K562 (cell line): ENCODE results near the gene NYAP2. TPM values are rescaled to one million over a fixed set of nuclear protein-coding genes. Genes with fewer than 3 reads are reported as not detected.

ENCODE experiments used
- HSF4 ChIP-seq: fragments of 250-450 bp; sonication (Bioruptor Pico); IDR thresholded peaks from 2 replicates; pipeline ENCODE4 v2.1.2; 2022; ENCODE audit warnings: mild to moderate bottlenecking, moderate library complexity, borderline replicate concordance
- KAT8 ChIP-seq: fragments of 450-650 bp; IDR thresholded peaks from 2 replicates; pipeline ENCODE4 v1.6.1; 2016; ENCODE audit warnings: low read depth, mild to moderate bottlenecking
- KHSRP ChIP-seq: fragments of 450-650 bp; IDR thresholded peaks from 2 replicates; pipeline ENCODE4 v1.6.1; 2017
- POLR3G ChIP-seq: IDR thresholded peaks from 2 replicates; pipeline ENCODE4 v1.6.1; 2011; ENCODE audit not compliant: insufficient read length, insufficient replicate concordance; ENCODE audit errors: extremely low read depth
- RBM25 ChIP-seq: fragments of 200-400 bp; formaldehyde crosslinking; IDR thresholded peaks from 2 replicates; pipeline ENCODE4 v1.6.1; 2018; ENCODE audit warnings: low read length, low read depth, moderate library complexity; ENCODE audit not compliant: severe bottlenecking
- RCOR1 ChIP-seq, 2 experiments: IDR thresholded peaks; 2 replicates each; pipeline ENCODE4 v1.6.1; 2012; ENCODE audit warnings: low read depth in 2 of 2, low read length in 2 of 2, borderline replicate concordance in 1 of 2, improper control_type of control experiment in 1 of 2
- TEAD1 ChIP-seq, 2 experiments: fragments of 450-650 bp in 1 of 2; sonication (generic) in 1 of 2; formaldehyde crosslinking; IDR thresholded peaks; 2 replicates each; pipeline versions ENCODE4 v1.4.0 to v1.8.0; 2020 to 2022; ENCODE audit warnings: mild to moderate bottlenecking in 2 of 2, missing genetic modification reagents in 1 of 2
- polyA plus RNA-seq, 8 experiments: library from polyadenylated mRNA; depleted of rRNA in 4 of 8; stranded (reverse) in 5 of 8; unstranded in 3 of 8; fragments of >200 nt; fragmentation: Nextera tagmentation in 2 of 8; fragmentation: Illumina TruSeq in 1 of 8; extraction: Ambion mirVana in 2 of 8; extraction: Trizol in 1 of 8; gene quantifications; 2 replicates each; pipeline versions ENCODE4 v1.2.1 to v1.2.3, GENCODE V29; 2011 to 2014; ENCODE audit warnings: inconsistent platforms in 1 of 8, missing spikeins in 1 of 8
- total RNA-seq, 7 experiments: library from RNA; depleted of rRNA in 6 of 7; stranded (reverse); fragments of >200 nt in 6 of 7; fragmentation: Illumina TruSeq in 2 of 7; extraction: Trizol in 2 of 7; gene quantifications; 2 replicates each; pipeline versions ENCODE4 v1.2.1 to v1.2.3, GENCODE V29; 2011 to 2021; ENCODE audit warnings: low replicate concordance in 1 of 7
- TF ChIP-seq, protein P1 (sequence below): fragments of 250-450 bp; sonication (Bioruptor Pico); IDR thresholded peaks from 2 replicates; pipeline ENCODE4 v1.4.0; 2020
- TF ChIP-seq, protein P2 (sequence below): IDR thresholded peaks from 3 replicates; pipeline ENCODE4 v1.6.1; 2011; ENCODE audit warnings: borderline replicate concordance, mild to moderate bottlenecking, moderate library complexity; ENCODE audit not compliant: insufficient read length; ENCODE audit errors: extremely low read depth

The NYAP2 gene
- total and polyA plus RNA-seq, 9 of the 15 experiments (the other 6 are each of a cell fraction or from before 2014, with no cell fraction given) = 0.03 to 0.04 (median 0.04) TPM; not detected in 3

DNA sequence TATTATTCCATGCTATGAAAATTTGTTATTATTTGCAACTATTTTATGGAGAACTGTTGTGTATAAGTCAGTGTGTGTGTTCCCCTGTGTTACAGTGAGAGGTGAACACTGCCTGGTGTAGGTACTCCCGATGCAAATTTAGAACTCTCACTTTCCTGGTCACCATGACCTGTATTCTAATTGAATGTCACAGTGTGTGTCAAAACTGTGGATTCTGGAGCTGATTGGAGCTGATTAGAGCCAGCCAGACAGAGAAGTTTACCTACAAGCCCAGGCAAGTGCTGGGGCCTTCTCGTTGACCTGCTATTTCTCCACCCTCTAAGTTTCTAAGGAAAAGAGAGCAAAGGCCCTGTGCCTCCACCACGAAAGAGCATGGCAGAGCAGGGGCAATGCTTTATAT lies 216.0 kb downstream of the NYAP2 start (continued):
- TF ChIP-seq, protein P1, sequence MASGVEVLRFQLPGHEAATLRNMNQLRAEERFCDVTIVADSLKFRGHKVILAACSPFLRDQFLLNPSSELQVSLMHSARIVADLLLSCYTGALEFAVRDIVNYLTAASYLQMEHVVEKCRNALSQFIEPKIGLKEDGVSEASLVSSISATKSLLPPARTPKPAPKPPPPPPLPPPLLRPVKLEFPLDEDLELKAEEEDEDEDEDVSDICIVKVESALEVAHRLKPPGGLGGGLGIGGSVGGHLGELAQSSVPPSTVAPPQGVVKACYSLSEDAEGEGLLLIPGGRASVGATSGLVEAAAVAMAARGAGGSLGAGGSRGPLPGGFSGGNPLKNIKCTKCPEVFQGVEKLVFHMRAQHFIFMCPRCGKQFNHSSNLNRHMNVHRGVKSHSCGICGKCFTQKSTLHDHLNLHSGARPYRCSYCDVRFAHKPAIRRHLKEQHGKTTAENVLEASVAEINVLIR (CRISPR knock-in tag) = no peak
- no peak for TF ChIP-seq TEAD1 (CRISPR knock-in tag; IDR thresholded peaks at IDR 0.05)
- TF ChIP-seq POLR3G = no peak
- no peak for TF ChIP-seq HSF4 (CRISPR knock-in tag)
- no peak for TF ChIP-seq RBM25
- no peak for TF ChIP-seq KAT8
- TF ChIP-seq, protein P2, sequence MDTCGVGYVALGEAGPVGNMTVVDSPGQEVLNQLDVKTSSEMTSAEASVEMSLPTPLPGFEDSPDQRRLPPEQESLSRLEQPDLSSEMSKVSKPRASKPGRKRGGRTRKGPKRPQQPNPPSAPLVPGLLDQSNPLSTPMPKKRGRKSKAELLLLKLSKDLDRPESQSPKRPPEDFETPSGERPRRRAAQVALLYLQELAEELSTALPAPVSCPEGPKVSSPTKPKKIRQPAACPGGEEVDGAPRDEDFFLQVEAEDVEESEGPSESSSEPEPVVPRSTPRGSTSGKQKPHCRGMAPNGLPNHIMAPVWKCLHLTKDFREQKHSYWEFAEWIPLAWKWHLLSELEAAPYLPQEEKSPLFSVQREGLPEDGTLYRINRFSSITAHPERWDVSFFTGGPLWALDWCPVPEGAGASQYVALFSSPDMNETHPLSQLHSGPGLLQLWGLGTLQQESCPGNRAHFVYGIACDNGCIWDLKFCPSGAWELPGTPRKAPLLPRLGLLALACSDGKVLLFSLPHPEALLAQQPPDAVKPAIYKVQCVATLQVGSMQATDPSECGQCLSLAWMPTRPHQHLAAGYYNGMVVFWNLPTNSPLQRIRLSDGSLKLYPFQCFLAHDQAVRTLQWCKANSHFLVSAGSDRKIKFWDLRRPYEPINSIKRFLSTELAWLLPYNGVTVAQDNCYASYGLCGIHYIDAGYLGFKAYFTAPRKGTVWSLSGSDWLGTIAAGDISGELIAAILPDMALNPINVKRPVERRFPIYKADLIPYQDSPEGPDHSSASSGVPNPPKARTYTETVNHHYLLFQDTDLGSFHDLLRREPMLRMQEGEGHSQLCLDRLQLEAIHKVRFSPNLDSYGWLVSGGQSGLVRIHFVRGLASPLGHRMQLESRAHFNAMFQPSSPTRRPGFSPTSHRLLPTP = no peak
- TF ChIP-seq RCOR1 (IDR thresholded peaks at IDR 0.05; ENCODE audit: borderline replicate concordance in 1 of 2, low read depth in 2 of 2, low read length in 2 of 2) = no peak
- TF ChIP-seq KHSRP = no peak
- TF ChIP-seq, all 486 proteins: peak for 0
